ENCODE data around the gene CACHD1.

CACHD1 gene

GRCh38 chr1:64546013-64546412, 76.1 kb downstream of the CACHD1 start:
- intact Hi-C loops (cut with micrococcal nuclease): no loop called here
- no peaks in the 10 kb centered on the region for H3K9me3 Mint-ChIP-seq
- H3K27ac Mint-ChIP-seq: no peak overlapping the region
- peaks cover under 1% of the 10 kb centered on the region for H3K4me1 Mint-ChIP-seq (ENCODE audit: low read depth)
- H3K27me3 Mint-ChIP-seq: no peaks in the 10 kb centered on the region
- H3K4me3 Mint-ChIP-seq: no peak overlapping the region
- H3K36me3 Mint-ChIP-seq (ENCODE audit: low read depth): no peaks in the 10 kb centered on the region

- H3K4me1 Mint-ChIP-seq (ENCODE audit: low read depth): no peaks in the 10 kb centered on the region
- no peaks in the 10 kb centered on the region for H3K9me3 Mint-ChIP-seq
- intact Hi-C loops (cut with micrococcal nuclease): no loop called here
- H3K27me3 Mint-ChIP-seq: no peaks in the 10 kb centered on the region
- no peak overlapping the region for H3K27ac Mint-ChIP-seq
- no peaks in the 10 kb centered on the region for H3K36me3 Mint-ChIP-seq (ENCODE audit: low read depth)
- H3K4me3 Mint-ChIP-seq: no peak overlapping the region
Observed at GRCh38 chr1:64549464-64550239, 79.7 kb downstream of the CACHD1 start.

- Mint-ChIP-seq H3K4me1 (ENCODE audit: low read depth) (no peaks in the 10 kb centered on the region), H3K27ac (no peak overlapping the region), H3K27me3 (no peaks in the 10 kb centered on the region), H3K4me3 (no peak overlapping the region), H3K36me3 (ENCODE audit: low read depth) (no peaks in the 10 kb centered on the region), H3K9me3 (no peaks in the 10 kb centered on the region)
- intact Hi-C loops (cut with micrococcal nuclease): no loop called here
Observed at GRCh38 chr1:64550510-64550909, 80.6 kb downstream of the CACHD1 start.

GRCh38 chr1:64550946-64551605, 81.1 kb downstream of the CACHD1 start:
- H3K4me1 Mint-ChIP-seq (ENCODE audit: low read depth): no peaks in the 10 kb centered on the region
- H3K27me3 Mint-ChIP-seq: no peaks in the 10 kb centered on the region
- H3K4me3 Mint-ChIP-seq: no peak overlapping the region
- H3K36me3 Mint-ChIP-seq (ENCODE audit: low read depth): no peaks in the 10 kb centered on the region
- no peak overlapping the region for H3K27ac Mint-ChIP-seq
- no peaks in the 10 kb centered on the region for H3K9me3 Mint-ChIP-seq
- intact Hi-C loops (cut with micrococcal nuclease): no loop called here

- Mint-ChIP-seq H3K4me1 (ENCODE audit: low read depth) (no peaks in the 10 kb centered on the region), H3K9me3 (no peaks in the 10 kb centered on the region), H3K27me3 (no peaks in the 10 kb centered on the region), H3K27ac (no peak overlapping the region), H3K4me3 (no peak overlapping the region), H3K36me3 (ENCODE audit: low read depth) (no peaks in the 10 kb centered on the region)
- intact Hi-C loops (cut with micrococcal nuclease): no loop called here
Observed at GRCh38 chr1:64553285-64553684, 83.4 kb downstream of the CACHD1 start.

GRCh38 chr1:64555947-64556346, 86.0 kb downstream of the CACHD1 start:
- H3K4me1 Mint-ChIP-seq (ENCODE audit: low read depth): no peaks in the 10 kb centered on the region
- no peaks in the 10 kb centered on the region for H3K9me3 Mint-ChIP-seq
- H3K27me3 Mint-ChIP-seq: no peaks in the 10 kb centered on the region
- no peak overlapping the region for H3K27ac Mint-ChIP-seq
- no peaks in the 10 kb centered on the region for H3K36me3 Mint-ChIP-seq (ENCODE audit: low read depth)
- H3K4me3 Mint-ChIP-seq: no peak overlapping the region
- intact Hi-C loops (cut with micrococcal nuclease): no loop called here

GRCh38 chr1:64561993-64562392, 92.1 kb downstream of the CACHD1 start:
- Mint-ChIP-seq H3K4me1 (ENCODE audit: low read depth) (no peaks in the 10 kb centered on the region), H3K4me3 (no peak overlapping the region), H3K27me3 (no peaks in the 10 kb centered on the region), H3K36me3 (ENCODE audit: low read depth) (no peaks in the 10 kb centered on the region), H3K9me3 (no peaks in the 10 kb centered on the region), H3K27ac (no peak overlapping the region)
- intact Hi-C loops (cut with micrococcal nuclease): no loop called here

GRCh38 chr1:64563958-64564565, 94.1 kb downstream of the CACHD1 start:
- Mint-ChIP-seq H3K4me3 (no peak overlapping the region), H3K27me3 (no peaks in the 10 kb centered on the region), H3K36me3 (ENCODE audit: low read depth) (no peaks in the 10 kb centered on the region), H3K4me1 (ENCODE audit: low read depth) (no peaks in the 10 kb centered on the region), H3K27ac (no peak overlapping the region), H3K9me3 (no peaks in the 10 kb centered on the region)
- intact Hi-C loops (cut with micrococcal nuclease): no loop called here

- no peak overlapping the region for H3K4me3 Mint-ChIP-seq
- H3K36me3 Mint-ChIP-seq (ENCODE audit: low read depth): no peaks in the 10 kb centered on the region
- no peaks in the 10 kb centered on the region for H3K9me3 Mint-ChIP-seq
- intact Hi-C loops (cut with micrococcal nuclease): no loop called here
- H3K27me3 Mint-ChIP-seq: no peaks in the 10 kb centered on the region
- H3K4me1 Mint-ChIP-seq (ENCODE audit: low read depth): peaks cover 6% of the 10 kb centered on the region
- H3K27ac Mint-ChIP-seq: no peak overlapping the region
Observed at GRCh38 chr1:64564891-64565290, 95.0 kb downstream of the CACHD1 start.

GRCh38 chr1:64567426-64568170, 97.7 kb downstream of the CACHD1 start:
- H3K27me3 Mint-ChIP-seq: no peaks in the 10 kb centered on the region
- H3K4me1 Mint-ChIP-seq (ENCODE audit: low read depth): peaks cover 6% of the 10 kb centered on the region
- no peaks in the 10 kb centered on the region for H3K36me3 Mint-ChIP-seq (ENCODE audit: low read depth)
- H3K4me3 Mint-ChIP-seq: no peak overlapping the region
- H3K9me3 Mint-ChIP-seq: no peaks in the 10 kb centered on the region
- intact Hi-C loops (cut with micrococcal nuclease): no loop called here
- no peak overlapping the region for H3K27ac Mint-ChIP-seq

GRCh38 chr1:64568171-64568450, 98.2 kb downstream of the CACHD1 start:
- intact Hi-C loops (cut with micrococcal nuclease): no loop called here
- Mint-ChIP-seq H3K9me3 (no peaks in the 10 kb centered on the region), H3K27ac (no peak overlapping the region), H3K36me3 (ENCODE audit: low read depth) (no peaks in the 10 kb centered on the region), H3K27me3 (no peaks in the 10 kb centered on the region), H3K4me1 (ENCODE audit: low read depth) (peaks cover 6% of the 10 kb centered on the region), H3K4me3 (no peak overlapping the region)

GRCh38 chr1:64569411-64569810, 99.5 kb downstream of the CACHD1 start:
- intact Hi-C loops (cut with micrococcal nuclease): no loop called here
- no peaks in the 10 kb centered on the region for H3K9me3 Mint-ChIP-seq
- peaks cover 6% of the 10 kb centered on the region for H3K4me1 Mint-ChIP-seq (ENCODE audit: low read depth)
- H3K36me3 Mint-ChIP-seq (ENCODE audit: low read depth): no peaks in the 10 kb centered on the region
- H3K27ac Mint-ChIP-seq: no peak overlapping the region
- no peak overlapping the region for H3K4me3 Mint-ChIP-seq
- no peaks in the 10 kb centered on the region for H3K27me3 Mint-ChIP-seq

GRCh38 chr1:64570267-64570855, 100.4 kb downstream of the CACHD1 start:
- no peaks in the 10 kb centered on the region for H3K36me3 Mint-ChIP-seq (ENCODE audit: low read depth)
- H3K4me1 Mint-ChIP-seq (ENCODE audit: low read depth): peaks cover 6% of the 10 kb centered on the region
- no peak overlapping the region for H3K27ac Mint-ChIP-seq
- no peaks in the 10 kb centered on the region for H3K27me3 Mint-ChIP-seq
- intact Hi-C loops (cut with micrococcal nuclease): no loop called here
- H3K4me3 Mint-ChIP-seq: no peak overlapping the region
- no peaks in the 10 kb centered on the region for H3K9me3 Mint-ChIP-seq
